Hepatocyte (in vitro differentiated cells): ENCODE measurements around the gene TRAF3.

Experiments
- CTCF ChIP-seq: fragments of 200-600 bp; sonication (generic); IDR thresholded peaks from 2 replicates; pipeline ENCODE4 v1.5.1; 2016; ENCODE audit warnings: antibody characterized with exemption, mild to moderate bottlenecking; ENCODE audit not compliant: poor library complexity
- EZH2 ChIP-seq: fragments of 200-600 bp; sonication (generic); IDR thresholded peaks from 2 replicates; pipeline ENCODE4 v1.6.1; 2016; ENCODE audit warnings: antibody characterized with exemption, mild to moderate bottlenecking, borderline replicate concordance
- EZH2phosphoT487 ChIP-seq: fragments of 200-600 bp; sonication (generic); IDR thresholded peaks from one replicate; pipeline ENCODE4 v1.6.1; 2018; ENCODE audit warnings: antibody characterized with exemption, mild to moderate bottlenecking, low read depth, moderate library complexity; ENCODE audit not compliant: unreplicated experiment, severe bottlenecking

DNA sequence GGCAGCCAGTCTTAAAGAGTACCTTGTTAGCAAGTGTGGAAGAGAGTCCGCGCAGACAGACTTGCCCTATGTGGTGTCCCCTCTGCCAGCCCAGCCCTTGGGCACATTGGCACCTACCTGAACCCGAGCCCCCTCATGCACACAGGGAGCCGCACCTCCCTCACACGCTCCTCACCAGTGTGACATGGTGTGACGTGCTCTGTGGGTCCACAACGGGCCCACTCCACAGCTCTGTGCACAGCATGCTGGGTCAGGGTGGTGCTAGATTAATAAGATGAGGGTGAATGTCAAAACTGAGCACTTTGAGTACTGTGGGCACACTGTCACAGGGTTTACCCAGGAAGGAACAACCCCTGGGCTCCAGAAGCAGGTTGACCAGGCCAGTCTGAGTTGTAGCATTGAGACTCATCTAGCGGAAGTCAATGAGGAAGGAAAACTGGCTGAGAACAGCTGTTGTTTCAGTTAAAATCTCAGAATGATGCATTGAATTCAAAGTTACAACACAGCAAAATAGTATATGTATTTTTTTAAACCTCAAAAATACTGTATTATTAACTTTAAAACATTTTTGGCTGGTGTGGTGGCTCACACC is 91.8 kb downstream of the TRAF3 start:
- TF ChIP-seq CTCF (no peak), EZH2 (no peak), EZH2phosphoT487 (no peak)
